Measurements from ENCODE around the gene HLA-A.
A peak's percentile ranks its signal among the peaks of the same experiment; 100 is the strongest.

HLA-A gene

DNA sequence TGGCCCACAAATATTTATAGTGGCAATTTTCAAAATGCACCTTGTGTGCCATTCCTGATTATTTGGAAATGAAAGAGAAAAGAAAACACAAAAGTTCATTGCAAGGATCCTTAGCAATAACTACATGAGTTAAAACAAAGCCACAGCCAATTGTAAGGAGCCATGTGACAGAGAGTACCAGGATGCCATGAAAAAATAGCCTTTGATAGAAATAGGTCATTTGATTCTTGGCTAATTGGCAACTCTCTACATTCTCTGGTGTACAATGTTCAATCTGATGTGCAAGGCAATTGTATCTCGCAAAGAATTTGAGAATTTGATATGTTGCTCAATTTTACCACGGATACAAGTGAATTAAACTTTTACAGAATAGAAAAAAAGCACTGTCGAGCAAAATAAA, 9.6 kb downstream of the HLA-A start:
- ATAC-seq = no peak
- TF ChIP-seq ZNF70 (CRISPR knock-in tag; IDR thresholded peaks at IDR 0.05) (no peak), TCF4 (CRISPR knock-in tag; IDR thresholded peaks at IDR 0.05; ENCODE audit: borderline replicate concordance) (no peak), SNAI2 (CRISPR knock-in tag; IDR thresholded peaks at IDR 0.05) (no peak), ARNTL (CRISPR knock-in tag; IDR thresholded peaks at IDR 0.05; ENCODE audit: borderline replicate concordance, low read depth) (no peak), ISL1 (CRISPR knock-in tag; IDR thresholded peaks at IDR 0.05) (no peak), GLIS3 (CRISPR knock-in tag; IDR thresholded peaks at IDR 0.05) (no peak)
- TF ChIP-seq, protein P1, sequence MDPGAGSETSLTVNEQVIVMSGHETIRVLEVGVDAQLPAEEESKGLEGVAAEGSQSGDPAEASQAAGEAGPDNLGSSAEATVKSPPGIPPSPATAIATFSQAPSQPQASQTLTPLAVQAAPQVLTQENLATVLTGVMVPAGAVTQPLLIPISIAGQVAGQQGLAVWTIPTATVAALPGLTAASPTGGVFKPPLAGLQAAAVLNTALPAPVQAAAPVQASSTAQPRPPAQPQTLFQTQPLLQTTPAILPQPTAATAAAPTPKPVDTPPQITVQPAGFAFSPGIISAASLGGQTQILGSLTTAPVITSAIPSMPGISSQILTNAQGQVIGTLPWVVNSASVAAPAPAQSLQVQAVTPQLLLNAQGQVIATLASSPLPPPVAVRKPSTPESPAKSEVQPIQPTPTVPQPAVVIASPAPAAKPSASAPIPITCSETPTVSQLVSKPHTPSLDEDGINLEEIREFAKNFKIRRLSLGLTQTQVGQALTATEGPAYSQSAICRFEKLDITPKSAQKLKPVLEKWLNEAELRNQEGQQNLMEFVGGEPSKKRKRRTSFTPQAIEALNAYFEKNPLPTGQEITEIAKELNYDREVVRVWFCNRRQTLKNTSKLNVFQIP (CRISPR knock-in tag; IDR thresholded peaks at IDR 0.05; ENCODE audit: borderline replicate concordance, low read depth) = no peak

- peak; percentile 77 for ATAC-seq
These were observed 10.7 kb downstream of the HLA-A start for GRCh38 chr6:29953001-29953441.

DNA sequence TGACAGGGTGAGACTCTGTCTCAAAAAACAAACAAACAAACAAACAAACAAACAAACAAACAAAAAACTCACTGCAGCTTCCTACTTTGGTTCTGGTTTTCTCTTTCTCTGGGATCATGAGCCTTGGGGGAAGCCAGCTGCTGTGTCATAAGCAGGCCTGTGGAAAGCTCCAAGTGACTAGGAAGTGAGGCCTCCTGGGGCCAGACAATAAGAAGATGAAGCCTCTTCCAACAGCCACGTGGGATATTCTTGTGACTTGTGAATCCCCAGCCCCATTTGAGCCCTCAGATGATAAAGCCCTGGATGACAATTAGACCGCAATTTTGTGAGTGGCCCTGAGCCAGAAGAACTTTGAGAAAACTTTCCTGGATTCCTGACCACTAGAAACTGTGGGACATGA, 11.4 kb downstream of the HLA-A start:
- ATAC-seq = no peak
- no peak for TF ChIP-seq PPARA (CRISPR knock-in tag; IDR thresholded peaks at IDR 0.05; ENCODE audit: borderline replicate concordance)
- TF ChIP-seq, protein P2, sequence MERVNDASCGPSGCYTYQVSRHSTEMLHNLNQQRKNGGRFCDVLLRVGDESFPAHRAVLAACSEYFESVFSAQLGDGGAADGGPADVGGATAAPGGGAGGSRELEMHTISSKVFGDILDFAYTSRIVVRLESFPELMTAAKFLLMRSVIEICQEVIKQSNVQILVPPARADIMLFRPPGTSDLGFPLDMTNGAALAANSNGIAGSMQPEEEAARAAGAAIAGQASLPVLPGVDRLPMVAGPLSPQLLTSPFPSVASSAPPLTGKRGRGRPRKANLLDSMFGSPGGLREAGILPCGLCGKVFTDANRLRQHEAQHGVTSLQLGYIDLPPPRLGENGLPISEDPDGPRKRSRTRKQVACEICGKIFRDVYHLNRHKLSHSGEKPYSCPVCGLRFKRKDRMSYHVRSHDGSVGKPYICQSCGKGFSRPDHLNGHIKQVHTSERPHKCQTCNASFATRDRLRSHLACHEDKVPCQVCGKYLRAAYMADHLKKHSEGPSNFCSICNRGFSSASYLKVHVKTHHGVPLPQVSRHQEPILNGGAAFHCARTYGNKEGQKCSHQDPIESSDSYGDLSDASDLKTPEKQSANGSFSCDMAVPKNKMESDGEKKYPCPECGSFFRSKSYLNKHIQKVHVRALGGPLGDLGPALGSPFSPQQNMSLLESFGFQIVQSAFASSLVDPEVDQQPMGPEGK (CRISPR knock-in tag; IDR thresholded peaks at IDR 0.05; ENCODE audit: borderline replicate concordance) = no peak
- TF ChIP-seq RARB (CRISPR knock-in tag; IDR thresholded peaks at IDR 0.05) = no peak

More at GRCh38 chr6:29953001-29953441, 10.7 kb downstream of the HLA-A start:
- TF ChIP-seq SNAI2 (CRISPR knock-in tag; IDR thresholded peaks at IDR 0.05) = no peak
- no peak for TF ChIP-seq ZNF8 (CRISPR knock-in tag; IDR thresholded peaks at IDR 0.05)
- TF ChIP-seq CSDC2 (CRISPR knock-in tag; IDR thresholded peaks at IDR 0.05) = no peak
- no peak for TF ChIP-seq ZFP30 (CRISPR knock-in tag; IDR thresholded peaks at IDR 0.05)
- TF ChIP-seq ISL1 (CRISPR knock-in tag; IDR thresholded peaks at IDR 0.05) = no peak
- no peak for TF ChIP-seq CREB5 (CRISPR knock-in tag; IDR thresholded peaks at IDR 0.05; ENCODE audit: low read depth)
- no peak for TF ChIP-seq ZNF70 (CRISPR knock-in tag; IDR thresholded peaks at IDR 0.05)
- TF ChIP-seq, protein P2 (CRISPR knock-in tag; IDR thresholded peaks at IDR 0.05; ENCODE audit: borderline replicate concordance) = no peak
- no peak for TF ChIP-seq PPARA (CRISPR knock-in tag; IDR thresholded peaks at IDR 0.05; ENCODE audit: borderline replicate concordance)
- no peak for TF ChIP-seq ZNF565 (CRISPR knock-in tag; conservative IDR thresholded peaks at IDR 0.05; ENCODE audit: low read depth)

DNA sequence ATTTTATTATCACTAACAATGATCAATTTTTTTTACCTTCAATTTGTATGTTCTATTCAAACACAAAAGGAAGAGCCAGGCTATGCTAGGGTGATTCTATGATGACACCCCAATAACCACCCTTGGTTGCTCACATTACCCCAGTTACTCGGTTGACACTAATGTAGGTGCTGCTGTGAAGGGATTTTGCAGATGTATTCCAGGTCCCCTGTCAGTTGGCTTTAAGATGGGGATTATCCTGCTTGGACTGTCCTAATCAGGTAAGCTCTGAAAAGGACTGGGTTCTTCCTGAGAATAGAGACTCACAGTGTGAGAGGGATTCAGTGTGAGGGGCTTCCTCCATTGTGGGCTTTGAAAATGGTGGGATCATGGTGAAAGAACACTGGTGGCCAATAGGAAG, 11.9 kb downstream of the HLA-A start:
- no peak for ATAC-seq
- TF ChIP-seq CSDC2 (CRISPR knock-in tag; IDR thresholded peaks at IDR 0.05) = no peak
- TF ChIP-seq PPARA (CRISPR knock-in tag; IDR thresholded peaks at IDR 0.05; ENCODE audit: borderline replicate concordance) = no peak
- TF ChIP-seq ZNF70 (CRISPR knock-in tag; IDR thresholded peaks at IDR 0.05) = no peak
- no peak for TF ChIP-seq SNAI2 (CRISPR knock-in tag; IDR thresholded peaks at IDR 0.05)
- TF ChIP-seq CSRNP3 (CRISPR knock-in tag; IDR thresholded peaks at IDR 0.05) = no peak
- TF ChIP-seq BACH2 (CRISPR knock-in tag; IDR thresholded peaks at IDR 0.05; ENCODE audit: borderline replicate concordance) = no peak
- no peak for TF ChIP-seq TCF4 (CRISPR knock-in tag; IDR thresholded peaks at IDR 0.05; ENCODE audit: borderline replicate concordance)
- no peak for TF ChIP-seq TSHZ2 (CRISPR knock-in tag; IDR thresholded peaks at IDR 0.05)
- TF ChIP-seq ZFP3 (CRISPR knock-in tag; IDR thresholded peaks at IDR 0.05) = no peak
- TF ChIP-seq TOX (CRISPR knock-in tag; IDR thresholded peaks at IDR 0.05; ENCODE audit: borderline replicate concordance) = no peak
- TF ChIP-seq ARNTL (CRISPR knock-in tag; IDR thresholded peaks at IDR 0.05; ENCODE audit: borderline replicate concordance, low read depth) = no peak
- no peak for TF ChIP-seq ISL1 (CRISPR knock-in tag; IDR thresholded peaks at IDR 0.05)
- TF ChIP-seq OSR1 (CRISPR knock-in tag; IDR thresholded peaks at IDR 0.05) = no peak
- TF ChIP-seq RARB (CRISPR knock-in tag; IDR thresholded peaks at IDR 0.05) = no peak

All from SK-N-SH treated with all-trans-retinoic acid at 6 μM for 48 hours (cell line).